SW480 (cell line): Measurements from ENCODE around the gene LGALS9.
"Not testable (repeated sequence)": the region's sequence is repeated elsewhere in the genome, so short reads cannot be mapped to it uniquely, and the experiment has no call there.

Source experiments
- DNase-seq: peaks from one replicate; pipeline ENCODE4 v3.0.0-alpha.2; 2016; ENCODE audit warnings: low spot score

Gene LGALS9

GRCh38 chr17:27690882-27691281, 59.9 kb downstream of the LGALS9 start:
- DNase-seq: no peak

- DNase-seq: not testable (repeated sequence)
Measured at GRCh38 chr17:27695254-27695814, 64.3 kb downstream of the LGALS9 start.
